Measurements from ENCODE around the gene CHRNA4. TPM values are rescaled to one million over a fixed set of nuclear protein-coding genes. Genes with fewer than 3 reads are reported as not detected.

Gene CHRNA4
- total and polyA plus RNA-seq, 2 donors (not counting 3 experiments of a cell fraction or from before 2014, with no cell fraction given): not detected

- Histone ChIP-seq H2AFZ (ENCODE audit: low read depth, low read length) (no peak overlapping the region), H3K9me1 (replicated peaks; ENCODE audit: control insufficient read depth, extremely low read depth, insufficient read depth, low read length) (no peaks in the 10 kb centered on the region), H3K27me3 (ENCODE audit: control insufficient read depth in 2 of 2, insufficient read depth in 2 of 2, low read length in 2 of 2) (no peaks in the 10 kb centered on the region), H3K9me3 (replicated peaks; ENCODE audit: control insufficient read depth, insufficient read depth, low read length) (no peaks in the 10 kb centered on the region), H4K20me1 (replicated peaks; ENCODE audit: control insufficient read depth, extremely low read depth, insufficient read depth, low read length) (no peaks in the 10 kb centered on the region), H3K4me2 (ENCODE audit: insufficient read depth, low read length) (no peak overlapping the region), H3K27ac (ENCODE audit: insufficient read depth, low read depth, low read length) (no peak overlapping the region), H3K9ac (replicated peaks; ENCODE audit: extremely low read depth, insufficient read depth, low read length) (no peak overlapping the region), H3K79me2 (ENCODE audit: control insufficient read depth, insufficient read depth, low read length) (no peaks in the 10 kb centered on the region), H3K36me3 (ENCODE audit: control insufficient read depth in 2 of 2, extremely low read depth in 1 of 2, insufficient read depth in 2 of 2, low read length in 2 of 2) (no peaks in the 10 kb centered on the region), H3K4me3 (replicated peaks in 1 of 3; ENCODE audit: insufficient read depth in 1 of 3, low read depth in 1 of 3, low read length in 3 of 3) (no peak overlapping the region), H3K4me1 (ENCODE audit: control insufficient read depth, extremely low read depth, insufficient read depth, low read length) (no peaks in the 10 kb centered on the region)
- DNase-seq (ENCODE audit: low read depth, low spot score) (no peak), FAIRE-seq (no peak)
- ChIA-PET POLR2A (no interaction called here), CTCF (interaction anchor here (1.1 to 1.8 kb wide), 2 partner anchors 15 to 23 kb away, joined by 4 to 8 read pairs; no protein-coding TSS in a partner anchor)
- intact Hi-C loops (cut with micrococcal nuclease) (no loop called here), dilution Hi-C loops (cut with MboI; ENCODE audit: extremely low pct_ligation_motif_present, low sequenced_read_pairs) (no loop called here)
- BruUV-seq (replicated peaks): no TSS peak
- TF ChIP-seq MYC (IDR thresholded peaks at IDR 0.05; ENCODE audit: low read depth, low read length): no peak
- no peak for TF ChIP-seq CTCF (IDR thresholded peaks at IDR 0.05; ENCODE audit: extremely low read depth in 1 of 2, insufficient read depth in 1 of 2, low read depth in 1 of 2, low read length in 2 of 2)
- TF ChIP-seq EZH2 (IDR thresholded peaks at IDR 0.05; ENCODE audit: borderline replicate concordance, low read depth, low read length, severe bottlenecking): no peak
- no peak for TF ChIP-seq GATA2 (IDR thresholded peaks at IDR 0.05; ENCODE audit: insufficient read depth, insufficient read length, low read depth, low read length)
- no peak for TF ChIP-seq POLR2A (IDR thresholded peaks at IDR 0.05; ENCODE audit: low read depth, low read length)
These were observed 28.5 kb downstream of the CHRNA4 start for GRCh38 chr20:63332488-63333240.

All from endothelial cell of umbilical vein (primary cell).